K562 (cell line): ENCODE data around the gene SCTR. TPM values are rescaled to one million over a fixed set of nuclear protein-coding genes. Genes with fewer than 3 reads are reported as not detected.

Experiments used
- ATAC-seq: fragments of 200-7000 bp; cut with Tn5 transposase; 3 replicates; pipeline ENCODE4 v1.9.1; 2020; ENCODE audit warnings: moderate library complexity
- BruUV-seq: library from RNA; stranded (reverse); fragments of 400-500 nt; replicated peaks from 2 replicates; lab custom pipeline; 2021; lab: Mats Ljungman, UMichigan
- CTCF ChIA-PET: fragments of 300-600 bp; formaldehyde crosslinking; extraction: SDS; loops from one replicate; lab custom pipeline; 2021; ENCODE audit warnings: low intra/inter-chr PET ratio; lab: Yijun Ruan, JAX
- POLR2A ChIA-PET: fragments of 300-600, 350-650 bp; sonication (Branson Sonifier 250); formaldehyde crosslinking; extraction: SDS; loops from one replicate; lab custom pipeline; 2021; ENCODE audit warnings: antibody characterized with exemption, inconsistent platforms; lab: Yijun Ruan, JAX
- DNase-seq, 4 experiments: peaks; one replicate each; pipeline versions ENCODE4 v3.0.0 to v3.0.0-alpha.2; 2011 to 2018; ENCODE audit warnings: low spot score in 3 of 4, mixed read lengths in 3 of 4; ENCODE audit errors: extremely low read depth in 1 of 4
- FAIRE-seq: peaks from 2 replicates; lab custom pipeline; 2011; peaks lifted over from hg19 to GRCh38; lab: Jason Lieb, UNC
- H2AFZ ChIP-seq: 2 replicates; pipeline ENCODE4 v1.6.0; 2011; ENCODE audit warnings: low read depth, low read length, control low read depth, inconsistent platforms
- H3K27ac ChIP-seq: fragments of 200-600 bp; 3 replicates; pipeline ENCODE4 v1.8.0; 2011; ENCODE audit warnings: low read depth, mild to moderate bottlenecking, control low read depth, inconsistent platforms, low read length, moderate library complexity, mixed read lengths; ENCODE audit errors: extremely low read depth
- H3K27me3 ChIP-seq, 2 experiments: fragments of 300-600 bp in 1 of 2; 2 replicates in 1 of 2; 3 replicates in 1 of 2; pipeline versions ENCODE4 v1.6.0 to v1.8.0; 2011; ENCODE audit warnings: inconsistent platforms in 2 of 2, low read length in 2 of 2, mild to moderate bottlenecking in 1 of 2, mixed read lengths in 1 of 2, moderate library complexity in 1 of 2; ENCODE audit not compliant: control insufficient read depth in 2 of 2, insufficient read depth in 2 of 2
- H3K36me3 ChIP-seq: fragments of 300-600 bp; 3 replicates; pipeline ENCODE4 v1.8.0; 2011; ENCODE audit warnings: mild to moderate bottlenecking, low read length, inconsistent platforms; ENCODE audit not compliant: control insufficient read depth, insufficient read depth
- H3K4me1 ChIP-seq, 2 experiments: fragments of 200-600 bp in 1 of 2; replicated peaks in 1 of 2; 2 replicates in 1 of 2; 3 replicates in 1 of 2; pipeline versions ENCODE4 v1.5.1 to v1.8.0; 2011; ENCODE audit warnings: inconsistent platforms in 2 of 2, low read length in 2 of 2, mild to moderate bottlenecking in 1 of 2, mixed read lengths in 1 of 2, moderate library complexity in 1 of 2; ENCODE audit not compliant: control insufficient read depth in 2 of 2, insufficient read depth in 2 of 2
- H3K4me2 ChIP-seq: 2 replicates; pipeline ENCODE4 v1.6.1; 2011; ENCODE audit warnings: low read length, control low read depth, inconsistent platforms, mixed read lengths; ENCODE audit not compliant: insufficient read depth
- H3K4me3 ChIP-seq: fragments of 200-600 bp; sonication (generic), shearing (Covaris generic); 2 replicates; pipeline ENCODE4 v1.5.1; 2016; ENCODE audit warnings: control low read depth, inconsistent platforms
- H3K79me2 ChIP-seq: fragments of 200-600 bp; 3 replicates; pipeline ENCODE4 v1.8.0; 2011; ENCODE audit warnings: low read length, inconsistent platforms; ENCODE audit not compliant: control insufficient read depth, insufficient read depth
- H3K9ac ChIP-seq, 2 experiments: 2 replicates each; pipeline versions ENCODE4 v1.6.0 to v1.6.1; 2011; ENCODE audit warnings: low read depth in 2 of 2, low read length in 2 of 2, control low read depth in 1 of 2, inconsistent platforms in 1 of 2, mild to moderate bottlenecking in 1 of 2, mixed read lengths in 1 of 2; ENCODE audit not compliant: insufficient read depth in 1 of 2
- H3K9me1 ChIP-seq: one replicate; pipeline ENCODE4 v1.6.0; 2011; ENCODE audit warnings: inconsistent platforms, mild to moderate bottlenecking, low read length, moderate library complexity; ENCODE audit not compliant: control insufficient read depth, insufficient read depth
- H3K9me3 ChIP-seq: replicated peaks from 2 replicates; pipeline ENCODE4 v1.5.1; 2011; ENCODE audit warnings: low read depth, low read length, inconsistent platforms; ENCODE audit not compliant: control insufficient read depth, insufficient read depth
- H4K20me1 ChIP-seq: replicated peaks from 2 replicates; pipeline ENCODE4 v1.6.1; 2011; ENCODE audit warnings: low read length, inconsistent platforms, mixed read lengths; ENCODE audit not compliant: control insufficient read depth, insufficient read depth
- CAMTA2 ChIP-seq: fragments of 250-450 bp; sonication (Bioruptor Pico); conservative IDR thresholded peaks from 2 replicates; pipeline ENCODE4 v1.5.1; 2022
- CBX1 ChIP-seq: sonication (generic); IDR thresholded peaks from 2 replicates; pipeline ENCODE4 v1.6.1; 2016; ENCODE audit warnings: antibody characterized with exemption, low read depth, mild to moderate bottlenecking
- ELF1 ChIP-seq: fragments of 200-800 bp; sonication (Bioruptor generic); IDR thresholded peaks from 2 replicates; pipeline ENCODE4 v1.6.1; 2016; ENCODE audit warnings: missing genetic modification characterization, missing compliant biosample characterization
- KLF13 ChIP-seq: fragments of 450-650 bp; IDR thresholded peaks from 2 replicates; pipeline ENCODE4 v1.6.1; 2016; ENCODE audit warnings: missing genetic modification characterization, low read depth, mild to moderate bottlenecking, missing compliant biosample characterization, moderate library complexity, borderline replicate concordance
- SMAD1 ChIP-seq: fragments of 150-350 bp; IDR thresholded peaks from 2 replicates; pipeline ENCODE4 v1.6.1; 2014; ENCODE audit warnings: low read length, low read depth; ENCODE audit not compliant: partially characterized antibody
- SRF ChIP-seq, 2 experiments: fragments of 250-450, 450-650 bp in 1 of 2; sonication (Bioruptor Pico) in 1 of 2; sonication (generic) in 1 of 2; formaldehyde crosslinking; IDR thresholded peaks; 2 replicates each; pipeline versions ENCODE4 v1.5.0 to v1.5.1; 2020 to 2022; ENCODE audit warnings: mild to moderate bottlenecking in 1 of 2, missing genetic modification reagents in 1 of 2
- THAP7 ChIP-seq: fragments of 250-450 bp; sonication (Bioruptor Pico); IDR thresholded peaks from 2 replicates; pipeline ENCODE4 v1.5.0; 2021
- ZBTB11 ChIP-seq, 3 experiments: fragments of 200-800 bp in 1 of 3; fragments of 250-450 bp in 1 of 3; fragments of 450-650 bp in 1 of 3; sonication (Bioruptor Pico) in 1 of 3; sonication (Bioruptor generic) in 1 of 3; formaldehyde crosslinking in 1 of 3; IDR thresholded peaks; 2 replicates each; pipeline versions ENCODE4 v1.6.1 to v1.8.0; 2016 to 2022; ENCODE audit warnings: mild to moderate bottlenecking in 2 of 3, missing genetic modification characterization in 2 of 3, missing compliant biosample characterization in 1 of 3, moderate library complexity in 1 of 3
- ZNF3 ChIP-seq: fragments of 250-450 bp; sonication (Bioruptor Pico); IDR thresholded peaks from 2 replicates; pipeline ENCODE4 v1.5.0; 2021; ENCODE audit warnings: mild to moderate bottlenecking, moderate library complexity
- ZNF445 ChIP-seq: fragments of 250-450 bp; sonication (Bioruptor Pico); IDR thresholded peaks from 2 replicates; pipeline ENCODE4 v1.4.0; 2020; ENCODE audit warnings: low read depth, mild to moderate bottlenecking, moderate library complexity
- ZNF717 ChIP-seq: fragments of 250-450 bp; sonication (Bioruptor Pico); IDR thresholded peaks from 2 replicates; pipeline ENCODE4 v1.5.0; 2021
- WGBS: fragments of 100-300 bp; shearing (Covaris generic); methylation state at CpG from one replicate; pipeline ENCODE4 v1.1.6; 2016; ENCODE audit warnings: low coverage, mixed read lengths; ENCODE audit not compliant: insufficient coverage; ENCODE audit errors: missing lambda C conversion rate; 5-methylcytosine and 5-hydroxymethylcytosine counted together
- in situ Hi-C: fragments of 300-500 bp; cut with MboI; formaldehyde crosslinking; loops from 4 replicates; pipeline ENCODE4 v1.15.0; 2018; ENCODE audit warnings: inconsistent platforms, mixed read lengths
- intact Hi-C: fragments of 100-400 bp; cut with micrococcal nuclease; formaldehyde crosslinking; loops from 2 replicates; pipeline ENCODE4 v1.14.2; 2022
- polyA plus RNA-seq, 8 experiments: library from polyadenylated mRNA; depleted of rRNA in 4 of 8; stranded (reverse) in 5 of 8; unstranded in 3 of 8; fragments of >200 nt; fragmentation: Nextera tagmentation in 2 of 8; fragmentation: Illumina TruSeq in 1 of 8; extraction: Ambion mirVana in 2 of 8; extraction: Trizol in 1 of 8; gene quantifications; 2 replicates each; pipeline versions ENCODE4 v1.2.1 to v1.2.3, GENCODE V29; 2011 to 2014; ENCODE audit warnings: inconsistent platforms in 1 of 8, missing spikeins in 1 of 8
- total RNA-seq, 7 experiments: library from RNA; depleted of rRNA in 6 of 7; stranded (reverse); fragments of >200 nt in 6 of 7; fragmentation: Illumina TruSeq in 2 of 7; extraction: Trizol in 2 of 7; gene quantifications; 2 replicates each; pipeline versions ENCODE4 v1.2.1 to v1.2.3, GENCODE V29; 2011 to 2021; ENCODE audit warnings: low replicate concordance in 1 of 7
- TF ChIP-seq, protein P1 (sequence below): sonication (generic); formaldehyde crosslinking; IDR thresholded peaks from 2 replicates; pipeline ENCODE4 v1.8.0; 2022; ENCODE audit warnings: missing genetic modification reagents, mild to moderate bottlenecking, borderline replicate concordance

SCTR gene
- total and polyA plus RNA-seq, 9 of the 15 experiments (the other 6 are each of a cell fraction or from before 2014, with no cell fraction given): not detected

- Histone ChIP-seq H3K27ac (no peak overlapping the region), H2AFZ (no peak overlapping the region), H3K4me3 (no peak overlapping the region), H3K9me1 (no peaks in the 10 kb centered on the region), H3K4me1 (no peaks in the 10 kb centered on the region), H3K27me3 (peaks cover 9 to 32% of the 10 kb centered on the region in 2 experiments; a peak in 4 of 5 replicates), H3K9me3 (no peaks in the 10 kb centered on the region), H3K4me2 (no peak overlapping the region), H4K20me1 (peaks cover 3% of the 10 kb centered on the region; the same call in 1 of the 2 replicates), H3K79me2 (no peaks in the 10 kb centered on the region), H3K9ac (no peak overlapping the region), H3K36me3 (no peaks in the 10 kb centered on the region)
- POLR2A ChIA-PET: no interaction called here
- WGBS: under 1% methylated on average over 6 of the region's 6 CpGs
- DNase-seq (no peak), ATAC-seq (no peak), FAIRE-seq (no peak)
- BruUV-seq: no TSS peak
- in situ Hi-C loops: loop anchor here (5.0 kb wide), 1 partner anchor 57 kb away; no protein-coding TSS in a partner anchor
- CTCF ChIA-PET: no interaction called here
- intact Hi-C loops: no loop called here
- no peak for TF ChIP-seq ZNF3
- TF ChIP-seq ZNF717: no peak
- TF ChIP-seq CAMTA2: no peak
- TF ChIP-seq, protein P1, sequence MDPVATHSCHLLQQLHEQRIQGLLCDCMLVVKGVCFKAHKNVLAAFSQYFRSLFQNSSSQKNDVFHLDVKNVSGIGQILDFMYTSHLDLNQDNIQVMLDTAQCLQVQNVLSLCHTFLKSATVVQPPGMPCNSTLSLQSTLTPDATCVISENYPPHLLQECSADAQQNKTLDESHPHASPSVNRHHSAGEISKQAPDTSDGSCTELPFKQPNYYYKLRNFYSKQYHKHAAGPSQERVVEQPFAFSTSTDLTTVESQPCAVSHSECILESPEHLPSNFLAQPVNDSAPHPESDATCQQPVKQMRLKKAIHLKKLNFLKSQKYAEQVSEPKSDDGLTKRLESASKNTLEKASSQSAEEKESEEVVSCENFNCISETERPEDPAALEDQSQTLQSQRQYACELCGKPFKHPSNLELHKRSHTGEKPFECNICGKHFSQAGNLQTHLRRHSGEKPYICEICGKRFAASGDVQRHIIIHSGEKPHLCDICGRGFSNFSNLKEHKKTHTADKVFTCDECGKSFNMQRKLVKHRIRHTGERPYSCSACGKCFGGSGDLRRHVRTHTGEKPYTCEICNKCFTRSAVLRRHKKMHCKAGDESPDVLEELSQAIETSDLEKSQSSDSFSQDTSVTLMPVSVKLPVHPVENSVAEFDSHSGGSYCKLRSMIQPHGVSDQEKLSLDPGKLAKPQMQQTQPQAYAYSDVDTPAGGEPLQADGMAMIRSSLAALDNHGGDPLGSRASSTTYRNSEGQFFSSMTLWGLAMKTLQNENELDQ: no peak
- no peak for TF ChIP-seq SRF (CRISPR knock-in tag; IDR thresholded peaks at IDR 0.05)
- TF ChIP-seq SMAD1: no peak
- no peak for TF ChIP-seq ZBTB11 (CRISPR knock-in tag; IDR thresholded peaks at IDR 0.05)
- no peak for TF ChIP-seq ELF1 (tag)
- no peak for TF ChIP-seq CBX1
- TF ChIP-seq THAP7: no peak
- no peak for TF ChIP-seq ZNF445
- no peak for TF ChIP-seq KLF13 (tag)
Observed at GRCh38 chr2:119469131-119469530, 55.2 kb downstream of the SCTR start.
